ENCODE results near the gene NMNAT2.

Gene NMNAT2

DNA sequence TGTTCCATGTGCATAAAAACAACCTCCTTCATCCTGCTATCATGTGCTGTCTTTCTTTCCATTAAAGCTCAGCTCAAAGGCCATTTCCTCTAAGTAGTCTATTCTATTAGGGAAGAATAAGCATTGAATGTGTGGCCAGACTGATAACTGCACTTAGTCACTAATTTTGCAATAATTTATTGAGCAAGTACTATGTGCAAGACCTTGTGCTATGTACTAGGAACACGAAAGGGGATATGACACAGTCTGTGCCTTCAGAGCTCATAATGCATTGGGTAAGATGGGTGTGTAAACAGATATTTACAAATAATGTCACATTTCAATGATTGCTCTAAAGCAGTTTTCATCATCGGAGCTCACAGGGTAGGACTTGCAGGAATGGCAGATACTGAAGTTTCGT, 54.2 kb downstream of the NMNAT2 start:
- DNase-seq, result no peak

DNA sequence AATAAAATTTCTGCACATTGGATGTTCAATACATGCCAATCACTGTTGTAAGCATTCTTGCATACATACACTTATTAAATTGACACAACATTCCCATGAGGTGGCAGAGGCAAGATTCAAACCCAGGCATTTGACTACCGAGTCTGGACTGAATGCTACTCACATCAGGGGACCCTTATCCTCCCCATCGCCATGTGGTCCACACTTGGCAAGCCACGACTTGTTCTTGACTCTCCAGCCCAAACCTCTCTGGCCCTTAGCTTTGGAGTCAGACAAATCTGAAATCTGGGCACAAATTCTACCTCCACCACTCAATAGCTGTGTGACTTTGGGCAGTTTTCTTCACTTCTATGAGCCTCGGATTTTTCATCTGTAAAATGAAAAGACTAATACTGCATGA, 57.1 kb downstream of the NMNAT2 start:
- no peak for DNase-seq

DNA sequence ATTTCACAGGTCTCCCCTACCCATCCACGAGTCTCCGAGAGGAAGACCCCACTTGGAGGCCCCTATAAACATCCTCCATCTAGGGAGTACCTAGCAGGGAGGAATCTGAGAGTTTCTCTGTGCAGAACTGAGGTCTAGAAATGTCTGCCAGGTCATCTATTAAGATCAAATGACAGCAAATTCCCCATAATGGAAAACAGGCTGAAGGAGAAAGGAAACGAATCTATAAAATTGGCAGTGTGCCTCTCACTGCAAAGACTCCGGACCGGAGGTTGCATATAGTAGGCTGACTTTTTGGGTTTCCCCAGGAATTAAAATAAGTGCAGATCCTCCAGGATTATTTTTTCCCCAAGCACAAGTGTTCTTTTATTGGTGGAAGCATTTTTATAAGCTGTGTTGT, 57.7 kb downstream of the NMNAT2 start:
- DNase-seq, result no peak

DNA sequence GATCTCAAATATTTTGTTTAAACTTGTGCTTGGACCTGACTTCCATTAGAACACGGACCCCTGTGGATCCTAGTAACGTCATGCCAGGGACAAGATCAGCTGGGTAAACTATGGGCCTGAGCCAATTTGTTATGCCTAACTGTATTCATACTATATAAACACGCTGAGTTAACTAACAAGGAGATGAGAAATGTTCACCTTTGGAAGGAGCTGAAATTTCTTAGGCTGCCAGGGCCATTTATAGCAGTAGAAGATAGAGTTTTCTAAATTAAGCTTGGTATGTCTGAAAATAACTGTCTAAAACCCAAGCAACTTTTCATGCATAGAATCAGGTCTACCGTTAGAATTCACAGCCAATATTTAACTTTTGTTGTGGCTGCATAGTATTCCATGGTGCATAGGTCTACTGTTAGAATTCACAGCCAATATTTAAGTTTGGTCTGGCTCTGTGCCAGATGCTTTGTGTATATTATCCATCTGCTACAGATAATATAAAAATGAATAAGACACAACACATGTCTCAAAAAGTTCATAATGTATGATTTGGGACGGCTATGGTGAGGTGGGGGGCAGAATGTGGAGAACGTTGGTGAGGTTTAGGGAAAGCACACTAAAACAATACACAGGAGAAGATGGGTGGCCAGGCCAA, 61.5 kb downstream of the NMNAT2 start:
- DNase-seq, result no peak

DNA sequence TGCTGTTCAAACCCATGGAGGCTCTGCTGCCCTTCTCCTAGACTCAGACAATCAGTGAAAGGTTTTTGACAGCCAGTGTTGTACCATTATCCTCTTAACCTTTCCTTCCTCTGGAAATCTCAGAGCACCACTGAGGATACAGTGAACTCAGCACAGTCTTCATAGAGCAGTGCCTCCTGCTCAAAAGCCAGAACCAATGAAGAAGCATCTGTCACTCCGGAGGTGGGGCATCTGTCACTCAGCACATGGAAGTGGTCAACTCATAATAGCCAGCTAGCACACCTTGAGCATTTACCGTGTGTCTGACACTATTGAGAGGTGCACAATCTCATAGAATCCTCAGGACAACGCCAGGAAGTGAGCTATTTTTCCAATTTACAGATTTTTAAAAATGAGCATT, 62.4 kb downstream of the NMNAT2 start:
- no peak for DNase-seq

DNA sequence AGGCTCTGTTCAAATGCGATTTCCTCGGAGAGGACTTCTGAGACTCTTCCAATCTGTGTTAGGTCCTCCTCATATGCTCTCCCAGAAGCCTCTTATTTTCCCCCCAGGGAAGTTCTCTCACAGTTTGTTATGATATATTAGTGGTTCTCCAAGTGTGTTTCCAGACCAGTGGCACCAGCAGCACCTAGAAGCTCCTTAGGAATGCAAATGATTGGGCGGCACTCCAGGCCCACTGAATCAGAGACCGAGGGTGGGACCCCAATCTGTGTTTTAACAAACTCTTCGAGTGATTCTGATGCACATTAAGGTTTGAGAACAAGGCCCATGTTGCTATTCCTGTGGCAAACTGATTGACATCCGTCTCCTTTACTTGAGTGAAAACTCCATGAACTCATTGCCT, 63.0 kb downstream of the NMNAT2 start:
- DNase-seq, result no peak

DNA sequence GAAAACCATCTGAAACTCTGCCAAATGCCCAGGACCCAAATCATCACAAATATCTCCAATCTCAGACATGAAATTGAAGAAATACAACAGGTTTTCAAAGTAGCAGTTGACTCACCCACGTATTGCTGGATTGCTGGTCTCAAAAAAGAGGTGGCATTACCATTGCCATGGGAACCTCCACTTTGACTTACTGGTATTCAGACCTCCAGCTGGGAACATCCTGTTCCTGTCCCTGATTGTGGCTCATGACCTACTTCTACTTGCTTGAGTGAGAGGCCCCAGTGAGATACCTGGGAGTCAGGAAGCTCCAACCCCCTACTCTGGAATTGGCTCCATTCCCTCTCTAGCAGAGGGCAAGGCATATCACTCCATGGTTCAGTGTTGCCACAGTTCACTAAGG, 64.6 kb downstream of the NMNAT2 start:
- no peak for DNase-seq

DNA sequence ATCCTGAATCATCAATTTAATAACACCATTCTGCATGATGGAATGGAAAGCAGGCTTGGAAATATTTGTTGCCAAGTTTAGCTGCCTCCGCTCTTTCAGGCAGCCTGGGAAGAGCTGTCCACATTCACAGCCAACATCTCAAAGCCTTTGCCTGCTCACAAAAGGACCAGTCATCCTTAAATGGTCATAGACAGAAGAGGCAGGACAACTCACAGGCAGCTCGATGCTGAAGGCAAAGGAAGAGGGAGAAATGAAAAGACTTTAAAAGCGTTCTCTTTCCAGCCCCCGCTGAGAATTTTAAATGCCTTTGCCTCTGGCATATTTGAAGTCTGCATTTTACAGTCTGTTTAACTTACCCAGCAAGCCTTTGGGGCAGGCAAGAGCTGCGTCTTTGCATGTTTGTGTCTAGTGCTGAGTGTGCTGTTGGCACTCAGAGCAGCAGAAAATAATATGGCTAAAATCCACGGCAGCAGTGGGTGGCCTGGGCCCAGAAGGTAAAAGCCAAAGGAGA, 68.9 kb downstream of the NMNAT2 start:
- DNase-seq, result no peak

DNA sequence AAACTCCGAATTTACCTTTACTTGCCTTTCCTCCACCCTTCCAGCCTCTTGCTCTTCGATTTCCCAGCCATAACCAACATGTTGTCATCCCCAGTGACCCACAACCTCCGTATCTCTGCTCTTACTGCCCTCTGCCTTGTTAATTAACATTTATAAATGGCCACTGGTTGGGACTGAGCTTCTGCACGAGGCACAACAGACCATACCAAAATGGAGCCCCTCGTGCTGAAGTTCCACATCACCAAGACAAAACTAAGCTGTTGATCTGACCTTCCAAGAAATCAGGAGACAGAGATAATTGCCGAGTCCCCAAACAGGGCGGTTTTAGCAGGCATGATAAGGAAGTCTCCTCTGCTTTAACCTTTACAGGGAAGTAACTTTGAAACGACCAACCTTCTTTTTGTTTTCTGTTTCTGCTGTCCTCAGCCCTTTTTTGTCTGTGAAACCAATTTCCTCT, 71.9 kb downstream of the NMNAT2 start:
- no peak for DNase-seq

DNA sequence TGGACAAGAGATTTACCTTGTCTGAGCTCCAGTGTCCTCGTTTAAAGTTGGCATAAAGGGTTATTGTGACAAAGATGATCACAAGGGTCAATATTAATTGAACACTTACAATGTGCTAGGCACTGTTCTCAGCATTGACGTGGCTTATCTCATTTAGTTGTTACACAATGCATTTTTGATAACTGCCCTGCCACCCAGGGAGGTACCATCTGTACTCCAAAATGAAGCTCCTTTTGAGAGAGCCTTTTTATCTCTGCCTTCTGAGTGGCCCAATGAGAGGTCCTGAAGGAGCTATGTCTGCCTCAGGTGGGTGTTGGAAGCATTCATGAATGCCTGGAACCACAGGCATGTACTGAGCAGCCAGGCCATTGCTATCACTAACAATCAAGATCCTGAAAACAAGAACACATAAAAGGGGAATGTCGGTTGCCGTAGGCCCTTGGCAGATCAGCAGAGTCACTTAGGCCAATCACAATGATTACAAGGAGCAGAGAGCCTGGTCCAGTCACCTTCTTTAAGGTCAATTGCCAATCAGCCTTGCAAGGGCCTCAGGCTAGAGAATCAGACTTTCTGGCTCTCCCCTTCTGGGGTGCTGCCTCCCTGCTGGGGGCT, 78.5 kb downstream of the NMNAT2 start:
- no peak for DNase-seq

DNA sequence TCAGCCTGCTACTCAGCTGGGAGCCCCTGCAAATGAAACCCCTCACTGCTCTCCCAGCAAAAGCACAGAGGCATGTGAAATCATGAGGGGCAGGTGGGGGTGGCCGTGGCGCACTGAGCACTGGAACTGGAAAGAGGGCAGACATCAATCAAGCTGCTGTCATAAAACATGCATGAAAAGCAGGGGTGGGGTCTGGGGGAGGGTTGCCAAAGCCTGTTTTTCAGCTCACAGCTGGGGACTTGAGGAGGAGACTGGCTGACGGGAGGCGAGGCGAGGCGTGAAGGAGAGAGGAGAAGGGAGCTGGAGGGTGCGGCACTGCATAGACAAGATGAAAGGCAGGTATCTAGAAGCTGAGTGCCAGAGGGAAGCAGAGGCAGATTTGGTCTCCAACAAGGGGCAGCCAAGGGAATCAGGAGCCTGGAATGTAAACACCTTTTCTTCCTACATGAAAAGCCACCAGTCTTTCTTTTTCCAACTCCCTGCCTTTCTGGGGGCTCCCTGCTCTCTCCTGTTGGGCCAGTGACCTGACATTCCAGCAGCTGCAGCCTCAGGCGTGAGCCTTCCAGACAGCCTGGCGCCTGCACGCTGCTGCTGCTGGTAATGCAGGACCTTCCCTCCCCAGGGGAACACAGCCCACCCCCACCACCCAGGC, 87.0 kb downstream of the NMNAT2 start:
- no peak for DNase-seq

DNA sequence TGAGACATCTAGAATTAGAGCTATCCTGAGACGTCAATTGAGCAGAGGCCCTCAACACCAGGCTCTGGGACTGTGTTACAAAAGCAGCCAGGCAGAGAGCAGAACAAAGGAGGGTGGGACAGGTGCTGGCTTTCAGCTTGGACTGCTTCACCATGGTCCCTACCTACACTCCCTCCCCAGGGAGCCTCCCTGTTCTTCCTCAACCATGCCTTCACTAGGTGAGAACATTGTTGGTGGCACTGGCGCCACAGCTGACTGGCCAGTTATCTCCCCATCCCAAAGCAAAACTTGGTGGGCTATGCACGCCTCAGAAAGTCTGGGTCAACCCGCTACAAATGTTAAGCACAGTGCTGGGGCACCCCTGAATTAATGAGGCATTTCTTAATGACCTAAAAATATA, 87.8 kb downstream of the NMNAT2 start:
- no peak for DNase-seq

DNA sequence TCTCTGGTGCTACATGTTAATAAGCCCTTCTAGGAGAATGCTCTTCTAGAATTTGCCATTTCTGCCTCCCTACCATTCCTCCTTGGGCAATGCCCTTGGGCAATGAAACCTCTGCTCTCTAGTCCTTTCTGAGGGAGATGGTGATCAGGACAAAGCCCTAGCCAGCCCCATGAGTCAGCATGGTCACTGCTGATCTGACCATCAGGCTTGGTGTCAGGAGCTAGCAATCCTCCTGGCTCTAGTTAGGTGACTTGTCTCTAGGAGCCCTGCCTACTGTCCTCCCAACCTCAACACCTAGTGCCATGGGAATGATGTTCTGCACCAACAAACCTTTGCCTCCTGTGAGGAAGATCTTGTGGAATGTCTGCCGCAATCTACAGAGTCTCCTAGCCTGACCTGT, 89.8 kb downstream of the NMNAT2 start:
- no peak for DNase-seq

DNA sequence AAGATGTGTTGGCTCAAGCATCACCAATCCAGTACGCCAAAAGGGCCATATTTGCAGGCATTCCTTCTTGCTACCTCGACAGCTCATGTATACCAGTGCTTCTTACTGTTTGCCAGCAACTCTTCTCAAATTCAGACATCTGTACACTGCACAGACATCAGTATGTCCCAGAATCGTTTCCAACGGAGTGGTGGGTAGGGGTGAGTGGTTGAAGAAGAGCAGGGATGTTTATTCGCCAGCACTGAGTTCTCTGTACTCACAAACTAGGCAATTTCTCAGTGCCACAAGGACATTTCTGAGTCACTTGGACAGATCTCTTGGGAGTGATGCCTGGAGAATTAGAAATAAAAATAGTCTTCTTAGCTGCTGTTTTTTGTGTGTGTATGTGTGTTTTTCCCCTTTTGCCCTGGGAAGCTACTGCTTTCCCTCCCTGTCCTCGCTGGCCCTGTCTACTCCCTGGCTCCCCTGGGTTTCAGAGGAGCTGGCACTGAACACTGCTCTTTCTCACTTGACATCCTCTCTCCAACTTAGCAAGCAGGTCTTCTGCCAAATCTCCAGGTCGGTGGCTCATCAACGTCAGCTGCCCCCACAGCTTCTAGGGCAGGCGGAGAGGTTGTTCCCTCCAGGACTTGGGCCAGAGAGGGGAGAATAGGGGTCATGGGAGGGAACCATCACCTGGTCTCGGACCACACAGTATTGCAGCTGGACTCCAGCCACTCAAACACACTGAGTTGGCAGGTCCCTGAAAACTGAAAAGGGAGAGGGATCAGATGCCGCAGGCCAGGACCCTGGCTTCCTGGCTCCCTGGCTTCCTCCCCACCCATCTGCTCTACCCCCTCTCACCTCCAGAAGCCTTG, 90.5 kb downstream of the NMNAT2 start:
- no peak for DNase-seq

DNA sequence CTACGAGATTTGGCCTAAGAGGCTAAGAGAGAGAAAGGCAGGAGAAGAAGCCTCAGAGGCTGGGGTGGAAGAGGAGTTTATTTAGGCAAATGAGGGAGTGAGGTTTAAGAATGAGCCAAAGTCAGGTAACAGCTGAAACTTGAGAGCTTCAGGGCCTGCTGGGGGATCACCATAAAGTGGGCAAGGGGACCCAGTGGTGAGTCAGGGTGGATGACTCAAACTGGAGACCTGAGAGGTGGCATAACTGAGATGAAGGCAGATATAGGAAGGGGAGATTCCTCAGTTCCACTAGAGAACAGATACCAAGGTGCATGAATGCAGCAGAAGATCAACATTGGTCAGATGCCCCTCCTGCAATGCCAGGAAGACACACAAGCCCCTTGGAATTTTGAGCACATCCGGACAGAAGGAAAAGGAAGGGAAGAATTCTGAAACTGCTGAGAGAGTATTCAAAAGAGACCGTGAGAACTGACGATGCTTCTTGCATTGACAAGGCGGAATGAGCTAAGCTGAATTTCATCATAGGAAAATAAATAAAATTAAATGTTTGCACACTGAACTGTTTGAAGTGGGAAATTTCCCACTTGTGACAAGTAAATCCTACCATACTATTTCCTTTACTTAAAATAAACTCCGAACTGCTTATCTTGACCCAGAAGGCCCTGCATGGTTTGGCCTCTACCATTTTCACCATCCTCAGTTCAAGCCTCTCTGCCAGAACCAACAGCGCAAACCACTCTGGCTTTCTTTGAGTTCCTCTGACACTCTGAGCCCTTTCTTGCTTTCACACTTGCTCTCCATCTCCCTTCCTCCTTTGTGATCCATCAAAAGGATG, 94.1 kb downstream of the NMNAT2 start:
- no peak for DNase-seq

DNA sequence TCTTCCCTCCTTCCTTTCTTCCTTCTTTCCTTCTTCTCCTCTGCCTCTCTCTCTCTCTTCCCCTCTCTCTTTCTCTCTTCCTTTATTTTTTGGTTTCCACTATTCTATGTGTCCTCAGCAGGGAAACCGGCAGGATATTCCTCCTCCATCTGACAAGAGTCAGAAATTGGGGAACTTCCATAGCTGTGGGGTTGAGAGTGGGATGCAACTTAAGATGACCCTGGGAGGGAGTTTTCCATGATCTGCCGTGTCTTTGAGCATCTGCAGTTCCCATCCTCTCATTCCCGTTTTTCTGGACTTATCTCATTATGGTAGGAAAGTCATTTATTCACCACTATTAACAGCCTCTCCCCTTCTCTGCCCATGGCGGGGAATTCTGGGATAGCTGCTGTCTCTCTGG, 98.6 kb downstream of the NMNAT2 start:
- DNase-seq, result no peak

DNA sequence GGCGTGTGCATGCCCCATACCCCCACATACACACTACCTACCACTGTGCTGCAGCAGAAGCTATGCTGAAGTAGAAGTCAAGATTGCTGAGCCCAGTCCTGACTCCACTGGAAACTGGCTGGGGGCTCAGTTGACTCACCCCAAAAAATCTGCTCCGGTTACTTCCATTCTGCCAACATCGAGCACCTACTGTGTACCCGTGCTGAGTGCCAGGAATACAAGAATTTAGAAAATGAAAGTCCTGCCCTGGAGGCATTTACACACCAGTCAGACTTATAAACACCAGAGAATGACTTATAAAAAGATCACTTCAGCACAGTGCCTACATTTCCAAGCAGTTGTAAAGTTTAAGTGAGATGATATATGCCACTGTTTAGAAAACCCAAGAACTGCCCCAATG, 99.1 kb downstream of the NMNAT2 start:
- no peak for DNase-seq

DNA sequence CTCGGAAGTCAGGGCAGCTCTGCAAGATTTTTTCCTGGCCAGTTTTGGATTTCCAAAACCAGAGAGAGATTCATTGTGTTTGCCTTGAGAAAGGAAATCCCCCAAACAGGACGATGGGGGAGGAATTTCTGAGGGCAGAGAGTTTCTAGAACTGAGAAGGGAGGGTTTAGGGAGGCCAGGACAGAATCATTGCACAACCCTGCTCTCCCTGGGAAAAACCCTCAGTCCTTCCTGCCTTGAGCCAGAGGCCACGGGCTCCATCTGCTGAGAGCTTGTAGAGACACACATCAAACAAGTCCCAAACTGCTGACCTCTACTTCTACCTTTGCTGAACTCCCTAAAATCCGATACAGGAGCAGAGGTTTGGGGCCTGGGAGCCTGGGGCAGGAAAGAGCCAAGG, 99.7 kb downstream of the NMNAT2 start:
- peak; percentile 33 for DNase-seq

DNA sequence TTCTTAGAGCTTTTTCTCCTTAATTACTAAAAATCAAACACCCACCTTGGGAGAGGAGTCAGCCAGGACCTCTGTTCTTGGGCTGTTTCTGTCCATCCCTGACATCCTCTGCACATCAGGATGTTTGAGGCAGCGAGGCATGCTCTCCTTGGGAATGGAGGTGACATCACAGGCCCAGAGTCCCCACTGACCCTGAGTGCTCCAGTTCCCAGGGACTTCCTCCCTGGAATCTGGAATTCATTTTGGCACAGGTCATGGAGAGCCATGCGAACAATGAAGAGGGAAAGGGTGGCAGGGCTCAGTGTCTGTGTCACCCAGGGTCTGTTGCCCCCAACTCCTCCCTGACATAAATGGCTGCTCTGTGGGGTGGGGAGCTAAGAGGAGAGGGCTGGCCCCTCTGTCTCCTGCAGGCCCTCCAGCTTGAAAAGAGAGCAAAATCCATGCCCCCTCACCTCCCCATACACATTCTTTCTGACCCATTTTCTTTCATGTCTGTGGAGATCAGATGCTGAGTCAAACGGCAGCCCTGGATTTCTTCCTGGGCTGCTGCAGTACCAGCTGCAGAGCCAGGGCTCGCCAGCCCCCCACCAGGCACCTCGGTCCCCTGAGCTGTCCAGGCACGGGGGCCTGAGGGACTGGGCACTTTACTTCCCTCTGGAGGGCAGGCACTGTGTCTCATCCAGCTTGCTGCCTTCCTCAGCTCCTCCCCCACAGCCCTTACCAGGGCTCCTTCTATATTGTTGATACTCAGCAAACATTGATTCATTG, 102.0 kb downstream of the NMNAT2 start:
- DNase-seq, result no peak

DNA sequence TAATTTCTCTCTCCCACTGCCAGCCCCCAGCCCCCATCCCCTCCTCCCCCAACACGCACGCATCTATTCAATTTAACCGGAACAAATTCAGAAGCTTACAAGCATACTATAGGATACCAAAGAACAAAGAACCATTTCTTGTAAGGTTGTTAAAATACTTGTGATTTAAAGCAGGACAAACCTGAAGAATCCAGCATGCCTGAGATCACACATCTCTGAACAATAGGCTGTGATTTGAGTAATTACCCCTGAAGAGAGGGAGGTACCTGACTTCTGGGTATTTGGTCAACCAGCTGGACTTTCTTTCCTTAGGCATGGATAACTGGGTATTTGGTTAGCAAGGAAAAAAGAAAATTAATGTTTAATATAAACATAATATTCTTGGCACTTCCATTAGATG, 105.1 kb downstream of the NMNAT2 start:
- DNase-seq, result no peak

DNA sequence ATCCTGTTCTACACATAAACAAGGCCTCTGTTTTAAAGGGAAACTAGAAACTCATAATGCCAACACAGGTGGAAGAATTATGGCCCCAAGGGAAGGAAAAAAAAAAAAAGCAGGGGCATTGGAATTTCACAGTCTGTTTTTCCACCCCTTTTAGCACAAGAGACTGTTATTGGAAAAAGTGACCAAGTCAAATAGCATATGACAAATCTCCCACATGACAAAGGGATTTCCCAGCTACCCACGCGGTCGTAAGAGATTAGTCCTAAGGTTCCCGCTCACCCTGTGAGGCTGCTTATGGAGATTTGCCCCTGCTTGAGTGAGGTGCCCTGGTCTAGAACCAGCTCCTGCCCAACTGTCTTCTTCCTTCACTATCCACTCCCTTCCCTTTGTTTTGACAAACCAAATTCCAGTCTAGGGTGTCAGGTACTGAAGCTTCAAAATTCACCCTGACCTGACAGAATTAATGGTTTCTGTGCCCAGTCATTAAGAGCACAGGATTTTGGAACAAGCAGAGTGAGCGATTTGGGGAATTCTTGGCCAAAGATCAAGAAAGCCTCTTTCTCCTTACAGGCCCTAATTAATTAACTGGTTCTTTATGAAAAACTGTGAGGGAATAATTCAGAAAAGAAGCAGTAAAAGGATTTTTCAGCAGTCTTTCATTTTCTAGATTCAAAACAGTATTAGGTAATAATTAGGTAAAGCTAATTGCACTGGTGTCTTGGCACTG, 107.3 kb downstream of the NMNAT2 start:
- DNase-seq, result no peak

Measured in 8988T (cell line).